HEK293 (cell line): Measurements from ENCODE around the gene ATF5.

ENCODE experiments used
- CTCF ChIA-PET: fragments of 350-600 bp; formaldehyde crosslinking; extraction: SDS; loops from one replicate; lab custom pipeline; 2021; ENCODE audit warnings: antibody characterized with exemption; lab: Yijun Ruan, JAX
- POLR2A ChIA-PET: fragments of 300-600 bp; formaldehyde crosslinking; extraction: SDS; loops from one replicate; lab custom pipeline; 2020; ENCODE audit warnings: antibody characterized with exemption, inconsistent platforms; lab: Yijun Ruan, JAX
- H3K27ac ChIP-seq: fragments of 200-500 bp; sonication (Bioruptor generic); 2 replicates; pipeline ENCODE4 v1.5.1; 2014; ENCODE audit warnings: low read depth, low read length, control low read depth, inconsistent platforms; ENCODE audit errors: extremely low read depth
- H3K36me3 ChIP-seq, 2 experiments: fragments of 200-500 bp in 1 of 2; sonication (Bioruptor generic) in 1 of 2; 1 replicate in 1 of 2; 2 replicates in 1 of 2; pipeline ENCODE4 v1.5.1; 2014 to 2017; ENCODE audit warnings: inconsistent platforms in 2 of 2, low read length in 2 of 2; ENCODE audit not compliant: control insufficient read depth in 2 of 2, insufficient read depth in 1 of 2
- H3K4me1 ChIP-seq: fragments of 200-500 bp; sonication (Bioruptor generic); 2 replicates; pipeline ENCODE4 v1.5.1; 2014; ENCODE audit warnings: mild to moderate bottlenecking, low read length, inconsistent platforms; ENCODE audit not compliant: control insufficient read depth, insufficient read depth
- H3K4me3 ChIP-seq: 2 replicates; pipeline ENCODE4 v1.5.1; 2011; ENCODE audit warnings: low read depth, mild to moderate bottlenecking, control low read depth, low read length, moderate library complexity
- H3K9me3 ChIP-seq: fragments of 200-500 bp; sonication (Bioruptor generic); 2 replicates; pipeline ENCODE4 v1.5.1; 2014; ENCODE audit warnings: low read depth, low read length, inconsistent platforms; ENCODE audit not compliant: control insufficient read depth, insufficient read depth
- PBX3 ChIP-seq: sonication (generic); formaldehyde crosslinking; IDR thresholded peaks from 2 replicates; pipeline ENCODE4 v1.8.1; 2022; ENCODE audit warnings: mild to moderate bottlenecking, moderate library complexity, missing genetic modification reagents
- SCRT2 ChIP-seq: fragments of 450-650 bp; formaldehyde crosslinking; IDR thresholded peaks from 2 replicates; pipeline ENCODE4 v1.5.1; 2016; ENCODE audit warnings: missing biosample characterization, missing genetic modification characterization
- SETDB1 ChIP-seq: IDR thresholded peaks from one replicate; pipeline ENCODE4 v1.6.1; 2017; ENCODE audit warnings: mild to moderate bottlenecking, low read length, moderate library complexity, mixed read lengths; ENCODE audit not compliant: insufficient read length
- SP2 ChIP-seq: fragments of 450-650 bp; formaldehyde crosslinking; IDR thresholded peaks from 2 replicates; pipeline ENCODE4 v1.5.1; 2016; ENCODE audit warnings: missing biosample characterization, missing genetic modification characterization
- ZBTB20 ChIP-seq: fragments of 450-650 bp; formaldehyde crosslinking; IDR thresholded peaks from 2 replicates; pipeline ENCODE4 v1.5.1; 2016; ENCODE audit warnings: missing biosample characterization, missing genetic modification characterization
- ZFP37 ChIP-seq: fragments of 450-650 bp; formaldehyde crosslinking; IDR thresholded peaks from 2 replicates; pipeline ENCODE4 v1.5.1; 2016; ENCODE audit warnings: missing biosample characterization, missing genetic modification characterization
- ZNF302 ChIP-seq: fragments of 450-650 bp; formaldehyde crosslinking; IDR thresholded peaks from 2 replicates; pipeline ENCODE4 v1.5.1; 2016; ENCODE audit warnings: missing biosample characterization, missing genetic modification characterization, low read depth
- ZNF366 ChIP-seq: fragments of 450-650 bp; formaldehyde crosslinking; conservative IDR thresholded peaks from 2 replicates; pipeline ENCODE4 v1.5.1; 2016; ENCODE audit warnings: missing biosample characterization, missing genetic modification characterization
- ZNF426 ChIP-seq: fragments of 450-650 bp; formaldehyde crosslinking; IDR thresholded peaks from 2 replicates; pipeline ENCODE4 v1.5.1; 2017; ENCODE audit warnings: missing biosample characterization, missing genetic modification characterization, mild to moderate bottlenecking, inconsistent platforms, moderate library complexity
- ZNF473 ChIP-seq: fragments of 450-650 bp; formaldehyde crosslinking; IDR thresholded peaks from 2 replicates; pipeline ENCODE4 v1.5.1; 2017; ENCODE audit warnings: missing biosample characterization, missing genetic modification characterization
- ZNF518A ChIP-seq: fragments of 450-650 bp; formaldehyde crosslinking; conservative IDR thresholded peaks from 2 replicates; pipeline ENCODE4 v1.5.1; 2016; ENCODE audit warnings: low read depth, missing biosample characterization, missing genetic modification characterization
- ZNF561 ChIP-seq: fragments of 450-650 bp; IDR thresholded peaks from 2 replicates; pipeline ENCODE4 v1.5.1; 2018; ENCODE audit warnings: missing biosample characterization, missing genetic modification characterization, borderline replicate concordance
- ZNF610 ChIP-seq: fragments of 450-650 bp; formaldehyde crosslinking; IDR thresholded peaks from 2 replicates; pipeline ENCODE4 v1.5.1; 2016; ENCODE audit warnings: missing biosample characterization, missing genetic modification characterization, borderline replicate concordance
- ZNF658 ChIP-seq: fragments of 450-650 bp; formaldehyde crosslinking; IDR thresholded peaks from 2 replicates; pipeline ENCODE4; 2016; ENCODE audit warnings: missing biosample characterization, missing genetic modification characterization
- ZNF747 ChIP-seq: fragments of 450-650 bp; formaldehyde crosslinking; IDR thresholded peaks from 2 replicates; pipeline ENCODE4 v1.5.1; 2016; ENCODE audit warnings: missing biosample characterization, missing genetic modification characterization
- ZNF792 ChIP-seq: fragments of 450-650 bp; formaldehyde crosslinking; IDR thresholded peaks from 2 replicates; pipeline ENCODE4 v1.5.1; 2016; ENCODE audit warnings: missing biosample characterization, missing genetic modification characterization
- ZSCAN18 ChIP-seq: fragments of 450-650 bp; formaldehyde crosslinking; IDR thresholded peaks from 2 replicates; pipeline ENCODE4 v1.5.1; 2016; ENCODE audit warnings: missing biosample characterization, missing genetic modification characterization
- ZSCAN23 ChIP-seq: fragments of 450-650 bp; formaldehyde crosslinking; IDR thresholded peaks from 2 replicates; pipeline ENCODE4 v1.5.1; 2016; ENCODE audit warnings: missing biosample characterization, missing genetic modification characterization
- TF ChIP-seq, protein P1 (sequence below): fragments of 450-650 bp; formaldehyde crosslinking; IDR thresholded peaks from 2 replicates; pipeline ENCODE4 v1.5.1; 2016; ENCODE audit warnings: missing biosample characterization, missing genetic modification characterization

ATF5 gene

GRCh38 chr19:49954933-49955332 is 25.9 kb downstream of the ATF5 start:
- Histone ChIP-seq H3K9me3 (no peaks in the 10 kb centered on the region), H3K36me3 (no peaks in the 10 kb centered on the region), H3K27ac (no peak overlapping the region), H3K4me3 (no peak overlapping the region), H3K4me1 (0 out of 2 replicates have a peak, but pooled peaks cover 2% of the 10 kb centered on the region)
- ChIA-PET POLR2A (no interaction called here), CTCF (interaction anchor here (0.9 to 11.4 kb wide), 4 partner anchors 11 to 271 kb away, joined by 3 to 100 read pairs (median 11); no protein-coding TSS in a partner anchor)
- TF ChIP-seq ZNF426 (tag by site-specific recombination): no peak
- no peak for TF ChIP-seq ZBTB20
- TF ChIP-seq ZFP37 (tag by site-specific recombination): no peak
- TF ChIP-seq ZNF747 (tag by site-specific recombination): no peak
- TF ChIP-seq ZNF518A (tag by site-specific recombination): no peak
- TF ChIP-seq ZNF302 (tag by site-specific recombination): no peak
- no peak for TF ChIP-seq ZNF561 (tag by site-specific recombination)
- TF ChIP-seq, protein P1, sequence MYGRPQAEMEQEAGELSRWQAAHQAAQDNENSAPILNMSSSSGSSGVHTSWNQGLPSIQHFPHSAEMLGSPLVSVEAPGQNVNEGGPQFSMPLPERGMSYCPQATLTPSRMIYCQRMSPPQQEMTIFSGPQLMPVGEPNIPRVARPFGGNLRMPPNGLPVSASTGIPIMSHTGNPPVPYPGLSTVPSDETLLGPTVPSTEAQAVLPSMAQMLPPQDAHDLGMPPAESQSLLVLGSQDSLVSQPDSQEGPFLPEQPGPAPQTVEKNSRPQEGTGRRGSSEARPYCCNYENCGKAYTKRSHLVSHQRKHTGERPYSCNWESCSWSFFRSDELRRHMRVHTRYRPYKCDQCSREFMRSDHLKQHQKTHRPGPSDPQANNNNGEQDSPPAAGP (tag by site-specific recombination): no peak
- no peak for TF ChIP-seq ZSCAN18 (tag by site-specific recombination)
- TF ChIP-seq ZNF658 (tag by site-specific recombination): no peak
- TF ChIP-seq SETDB1: no peak
- TF ChIP-seq ZNF792 (tag by site-specific recombination): no peak
- no peak for TF ChIP-seq SP2 (tag by site-specific recombination)
- TF ChIP-seq PBX3 (CRISPR knock-in tag): no peak
- TF ChIP-seq ZNF473 (tag by site-specific recombination): no peak
- TF ChIP-seq ZNF610: no peak
- TF ChIP-seq ZNF366 (tag by site-specific recombination): no peak

GRCh38 chr19:49956115-49956495 is 27.1 kb downstream of the ATF5 start:
- Histone ChIP-seq H3K4me3 (no peak overlapping the region), H3K4me1 (0 out of 2 replicates have a peak, but pooled peaks cover 2% of the 10 kb centered on the region), H3K36me3 (no peaks in the 10 kb centered on the region), H3K9me3 (no peaks in the 10 kb centered on the region), H3K27ac (no peak overlapping the region)
- CTCF ChIA-PET: interaction anchor here (0.7 to 11.4 kb wide), 3 partner anchors 17 to 24 kb away, joined by 3 to 100 read pairs (median 4); no protein-coding TSS in a partner anchor
- TF ChIP-seq SCRT2 (tag by site-specific recombination): 0 out of 2 replicates have a peak, but pooled peaks have one; percentile 48
- TF ChIP-seq ZSCAN23 (tag by site-specific recombination): no peak
- POLR2A ChIA-PET: no interaction called here
